AG04450 (cell line): ENCODE measurements around the gene UCP3. TPM values are rescaled to one million over a fixed set of nuclear protein-coding genes. Genes with fewer than 3 reads are reported as not detected.

Source experiments
- CTCF ChIA-PET: fragments of 300-600, 350-600 bp; formaldehyde crosslinking; extraction: SDS; loops from one replicate; lab custom pipeline; 2022; ENCODE audit warnings: antibody characterized with exemption, inconsistent platforms; lab: Charles Lee
- POLR2A ChIA-PET: fragments of 350-600 bp; formaldehyde crosslinking; extraction: SDS; loops from one replicate; lab custom pipeline; 2021; ENCODE audit warnings: antibody characterized with exemption, inconsistent platforms; lab: Yijun Ruan, JAX
- DNase-seq: peaks from one replicate; pipeline ENCODE4 v3.0.0-alpha.2; 2011; ENCODE audit warnings: low read depth, low spot score
- H3K27ac ChIP-seq: one replicate; pipeline ENCODE4 v1.5.1; 2012; ENCODE audit warnings: low read depth, low read length, control low read depth
- H3K27me3 ChIP-seq: one replicate; pipeline ENCODE4 v1.6.0; 2012; ENCODE audit warnings: low read length; ENCODE audit not compliant: control insufficient read depth, insufficient read depth
- H3K4me3 ChIP-seq: 2 replicates; pipeline ENCODE4 v1.5.1; 2011; ENCODE audit warnings: mild to moderate bottlenecking, low read depth, low read length, control low read depth
- H3K9me3 ChIP-seq: 2 replicates; pipeline ENCODE4 v1.5.1; 2012; ENCODE audit warnings: low read length; ENCODE audit not compliant: control insufficient read depth, insufficient read depth
- polyA plus RNA-seq: library from polyadenylated mRNA; depleted of rRNA; stranded (reverse); fragments of >200 nt; gene quantifications from 2 replicates; pipeline ENCODE4 v1.2.3, GENCODE V29; 2011
- TF ChIP-seq, protein P1 (sequence below): IDR thresholded peaks from 2 replicates; pipeline ENCODE4 v1.5.1; 2011; ENCODE audit warnings: low read depth, low read length, control low read depth, inconsistent platforms

The UCP3 gene
- polyA plus RNA-seq, 1 experiment, result 0.41 TPM

- Histone ChIP-seq H3K4me3 (no peak overlapping the region), H3K27ac (no peak overlapping the region), H3K9me3 (no peaks in the 10 kb centered on the region), H3K27me3 (no peaks in the 10 kb centered on the region)
- CTCF ChIA-PET, result interaction anchor here (0.5 to 1.2 kb wide), 2 partner anchors 12 to 474 kb away, joined by 3 to 4 read pairs; no protein-coding TSS in a partner anchor
- TF ChIP-seq, protein P1, sequence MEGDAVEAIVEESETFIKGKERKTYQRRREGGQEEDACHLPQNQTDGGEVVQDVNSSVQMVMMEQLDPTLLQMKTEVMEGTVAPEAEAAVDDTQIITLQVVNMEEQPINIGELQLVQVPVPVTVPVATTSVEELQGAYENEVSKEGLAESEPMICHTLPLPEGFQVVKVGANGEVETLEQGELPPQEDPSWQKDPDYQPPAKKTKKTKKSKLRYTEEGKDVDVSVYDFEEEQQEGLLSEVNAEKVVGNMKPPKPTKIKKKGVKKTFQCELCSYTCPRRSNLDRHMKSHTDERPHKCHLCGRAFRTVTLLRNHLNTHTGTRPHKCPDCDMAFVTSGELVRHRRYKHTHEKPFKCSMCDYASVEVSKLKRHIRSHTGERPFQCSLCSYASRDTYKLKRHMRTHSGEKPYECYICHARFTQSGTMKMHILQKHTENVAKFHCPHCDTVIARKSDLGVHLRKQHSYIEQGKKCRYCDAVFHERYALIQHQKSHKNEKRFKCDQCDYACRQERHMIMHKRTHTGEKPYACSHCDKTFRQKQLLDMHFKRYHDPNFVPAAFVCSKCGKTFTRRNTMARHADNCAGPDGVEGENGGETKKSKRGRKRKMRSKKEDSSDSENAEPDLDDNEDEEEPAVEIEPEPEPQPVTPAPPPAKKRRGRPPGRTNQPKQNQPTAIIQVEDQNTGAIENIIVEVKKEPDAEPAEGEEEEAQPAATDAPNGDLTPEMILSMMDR, result no peak
- POLR2A ChIA-PET, result no interaction called here
- no peak for DNase-seq
Measured at GRCh38 chr11:73975479-73975757, 33.5 kb downstream of the UCP3 start.

DNA sequence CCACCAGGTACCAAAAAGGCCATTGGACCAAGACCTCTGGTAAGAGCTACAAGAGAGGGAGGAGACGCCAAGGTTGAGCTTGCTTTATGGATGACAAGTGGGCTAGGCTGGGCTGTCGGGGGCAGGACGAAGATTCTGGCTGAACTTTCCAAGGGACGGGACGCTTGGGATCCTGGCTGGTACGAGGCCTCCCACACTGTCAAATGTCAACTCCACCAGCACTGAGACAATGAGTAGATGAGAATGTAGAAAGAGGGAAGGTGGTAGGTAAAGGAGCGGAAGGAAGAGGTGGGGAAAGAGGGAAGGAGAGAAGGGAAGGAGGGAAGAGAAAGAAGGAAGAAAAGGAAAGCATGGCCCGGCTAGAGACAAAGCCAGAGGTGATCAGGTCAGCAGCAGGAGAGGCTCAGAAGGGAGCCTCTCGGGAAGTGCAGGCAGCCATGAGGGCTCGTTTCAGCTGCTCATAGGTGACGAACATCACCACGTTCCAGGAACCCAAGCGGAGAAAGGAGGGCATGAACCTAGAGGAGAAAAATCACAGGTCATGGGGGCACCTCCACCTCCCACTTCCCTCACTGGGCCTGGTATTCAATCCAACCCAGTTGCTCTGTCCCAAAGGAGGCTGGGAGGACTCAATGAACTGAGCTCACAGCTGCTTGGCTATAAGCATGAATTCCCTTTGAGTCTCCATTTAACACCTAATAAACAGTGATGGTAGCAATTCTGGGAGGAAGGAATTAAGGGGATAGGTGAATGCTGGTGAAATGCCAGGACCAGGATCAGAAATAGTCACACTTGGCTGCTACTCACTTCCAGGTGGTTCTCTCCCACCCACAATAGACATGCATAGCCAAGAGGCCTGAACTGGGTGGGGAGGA lies 34.0 kb downstream of the UCP3 start:
- no peak overlapping the region for H3K4me3 ChIP-seq
- DNase-seq, result no peak
- TF ChIP-seq, protein P1, result no peak
- no peaks in the 10 kb centered on the region; the same call in 1 of the 2 replicates for H3K9me3 ChIP-seq
- no peaks in the 10 kb centered on the region for H3K27me3 ChIP-seq
- ChIA-PET CTCF (interaction anchor here (1.2 kb wide), 1 partner anchor 11 kb away, joined by 4 read pairs; no protein-coding TSS in a partner anchor), POLR2A (no interaction called here)
- no peak overlapping the region for H3K27ac ChIP-seq

- Histone ChIP-seq H3K27me3 (no peaks in the 10 kb centered on the region), H3K4me3 (no peak overlapping the region), H3K9me3 (no peaks in the 10 kb centered on the region; the same call in 1 of the 2 replicates), H3K27ac (no peak overlapping the region)
- TF ChIP-seq, protein P1, result no peak
- ChIA-PET POLR2A (no interaction called here), CTCF (no interaction called here)
- DNase-seq, result no peak
Measured at GRCh38 chr11:73972620-73973449, 36.0 kb downstream of the UCP3 start.

DNA sequence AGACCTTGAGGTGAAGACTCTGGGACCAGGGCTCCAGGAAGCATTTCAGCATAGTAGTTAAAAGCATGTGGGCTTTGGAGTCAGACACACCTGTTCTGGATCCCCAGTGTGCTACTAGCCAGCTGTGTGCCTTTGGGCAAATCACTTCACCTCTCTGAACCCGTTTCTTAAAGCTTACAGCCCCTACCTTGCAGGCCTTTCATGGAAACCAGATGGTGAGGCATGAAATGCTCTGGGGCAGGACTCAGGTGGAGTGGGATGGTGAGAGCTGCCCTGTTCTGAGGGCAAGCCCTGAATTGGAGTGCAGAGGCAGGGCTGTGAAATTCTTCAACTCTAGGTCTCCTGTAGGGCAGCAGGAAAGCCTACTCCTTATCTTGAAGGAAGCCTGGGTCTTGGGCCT lies 36.7 kb downstream of the UCP3 start:
- DNase-seq, result no peak
- Histone ChIP-seq H3K4me3 (no peak overlapping the region), H3K27me3 (no peaks in the 10 kb centered on the region), H3K9me3 (no peaks in the 10 kb centered on the region; the same call in 1 of the 2 replicates), H3K27ac (no peak overlapping the region)
- POLR2A ChIA-PET, result no interaction called here
- TF ChIP-seq, protein P1, result no peak
- CTCF ChIA-PET, result no interaction called here
